ENCODE measurements around the gene ADGRL4. TPM values are rescaled to one million over a fixed set of nuclear protein-coding genes. Genes with fewer than 3 reads are reported as not detected.

ADGRL4 gene
- total RNA-seq, 1 experiment from 2014 or later = 0.63 TPM

DNA sequence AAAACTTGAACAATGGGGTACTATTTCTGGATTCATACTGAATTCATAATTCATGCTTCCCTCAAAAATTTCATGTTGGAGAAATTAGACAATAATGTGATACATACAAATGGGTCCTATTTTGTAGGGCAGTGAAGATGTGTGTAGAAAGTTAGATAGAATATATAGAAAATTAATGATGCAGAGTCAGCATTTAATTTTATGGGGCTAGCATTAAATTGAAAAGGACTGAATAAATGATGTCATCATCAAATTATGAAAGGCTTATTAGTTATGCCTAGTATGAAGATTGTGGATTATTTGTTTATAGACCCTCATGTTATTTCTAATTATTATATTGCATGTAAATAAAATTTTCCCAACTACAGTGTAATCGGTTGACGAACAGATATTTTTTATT is 119.1 kb downstream of the ADGRL4 start:
- no peak overlapping the region for H2BK12ac ChIP-seq (ENCODE audit: insufficient read length, low read depth, low read length)
- Mint-ChIP-seq H3K27me3 (ENCODE audit: low read depth) (no peaks in the 10 kb centered on the region), H3K9me3 (no peaks in the 10 kb centered on the region), H3K4me3 (no peak overlapping the region), H3K27ac (no peak overlapping the region), H3K4me1 (peaks cover 9 to 13% of the 10 kb centered on the region in 2 experiments), H3K36me3 (ENCODE audit: insufficient read depth in 1 of 3, low read depth in 3 of 3) (no peaks in the 10 kb centered on the region)
- TF ChIP-seq, protein P1, sequence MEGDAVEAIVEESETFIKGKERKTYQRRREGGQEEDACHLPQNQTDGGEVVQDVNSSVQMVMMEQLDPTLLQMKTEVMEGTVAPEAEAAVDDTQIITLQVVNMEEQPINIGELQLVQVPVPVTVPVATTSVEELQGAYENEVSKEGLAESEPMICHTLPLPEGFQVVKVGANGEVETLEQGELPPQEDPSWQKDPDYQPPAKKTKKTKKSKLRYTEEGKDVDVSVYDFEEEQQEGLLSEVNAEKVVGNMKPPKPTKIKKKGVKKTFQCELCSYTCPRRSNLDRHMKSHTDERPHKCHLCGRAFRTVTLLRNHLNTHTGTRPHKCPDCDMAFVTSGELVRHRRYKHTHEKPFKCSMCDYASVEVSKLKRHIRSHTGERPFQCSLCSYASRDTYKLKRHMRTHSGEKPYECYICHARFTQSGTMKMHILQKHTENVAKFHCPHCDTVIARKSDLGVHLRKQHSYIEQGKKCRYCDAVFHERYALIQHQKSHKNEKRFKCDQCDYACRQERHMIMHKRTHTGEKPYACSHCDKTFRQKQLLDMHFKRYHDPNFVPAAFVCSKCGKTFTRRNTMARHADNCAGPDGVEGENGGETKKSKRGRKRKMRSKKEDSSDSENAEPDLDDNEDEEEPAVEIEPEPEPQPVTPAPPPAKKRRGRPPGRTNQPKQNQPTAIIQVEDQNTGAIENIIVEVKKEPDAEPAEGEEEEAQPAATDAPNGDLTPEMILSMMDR (conservative IDR thresholded peaks at IDR 0.05) = no peak
- H3K9ac ChIP-seq (ENCODE audit: extremely low read depth, insufficient read length, low read length) = no peak overlapping the region
- H3K79me1 ChIP-seq (ENCODE audit: insufficient read depth, low read depth, low read length, poor library complexity, severe bottlenecking) = no peaks in the 10 kb centered on the region
- H3K23me2 ChIP-seq (ENCODE audit: insufficient read length, low read depth, low read length, poor library complexity, severe bottlenecking) = no peaks in the 10 kb centered on the region
- H3K27ac ChIP-seq (ENCODE audit: insufficient read length, low read depth, low read length) = no peak overlapping the region
- no peak overlapping the region for H2BK20ac ChIP-seq (ENCODE audit: low read depth, low read length, poor library complexity, severe bottlenecking)
- H4K5ac ChIP-seq (ENCODE audit: insufficient read length, low read depth, low read length) = no peak overlapping the region
- H3K9me3 ChIP-seq (ENCODE audit: control insufficient read depth, low read depth, low read length) = no peaks in the 10 kb centered on the region
- no peak overlapping the region for H4K8ac ChIP-seq (replicated peaks; ENCODE audit: insufficient read length, low read depth, low read length)
- no peak overlapping the region for H2BK5ac ChIP-seq (ENCODE audit: insufficient read length, low read length)
- H3K56ac ChIP-seq (ENCODE audit: insufficient read length, low read depth, low read length) = no peak overlapping the region
- H3K18ac ChIP-seq (ENCODE audit: insufficient read length, low read depth, low read length) = no peak overlapping the region
- no peak overlapping the region for H3K23ac ChIP-seq (ENCODE audit: insufficient read length, low read depth, low read length)
- WGBS (ENCODE audit: extremely low coverage, insufficient read length, low lambda C conversion rate) = no CpG with 5 or more reads among the region's 2 CpGs
- no peak overlapping the region for H3K4ac ChIP-seq (ENCODE audit: low read depth, low read length)
- H4K20me1 ChIP-seq (ENCODE audit: control insufficient read depth, insufficient read depth, insufficient read length) = no peaks in the 10 kb centered on the region
- no peak overlapping the region for H3K4me2 ChIP-seq (ENCODE audit: insufficient read depth, insufficient read length, low read length)
- no peak overlapping the region for H2BK15ac ChIP-seq (ENCODE audit: low read depth, low read length)
- H3T11ph ChIP-seq (ENCODE audit: low read length) = no peak overlapping the region
- no peak overlapping the region for H2AK5ac ChIP-seq (ENCODE audit: insufficient read length, low read length)
- H4K91ac ChIP-seq (ENCODE audit: insufficient read length, low read depth, low read length) = no peak overlapping the region
- no peak overlapping the region for H2AFZ ChIP-seq (ENCODE audit: low read length)
- no peak overlapping the region for H2BK120ac ChIP-seq (ENCODE audit: low read depth, low read length, poor library complexity, severe bottlenecking)
- H3K14ac ChIP-seq (ENCODE audit: insufficient read depth, low read length) = no peak overlapping the region
- H3K79me2 ChIP-seq (ENCODE audit: insufficient read depth, low read length) = no peaks in the 10 kb centered on the region
- no peak for DNase-seq
- no peaks in the 10 kb centered on the region for H3K27me3 ChIP-seq (ENCODE audit: insufficient read depth, low read length)
- H3K4me1 ChIP-seq (ENCODE audit: insufficient read depth, low read length) = no peaks in the 10 kb centered on the region
